Loucy (cell line): Measurements from ENCODE around the gene DENND4A.

ENCODE experiments used
- H2AFZ ChIP-seq: fragments of 200-600 bp; sonication (generic); 2 replicates; pipeline ENCODE4 v1.6.0; 2016; ENCODE audit warnings: antibody characterized with exemption, mild to moderate bottlenecking, low read length, moderate library complexity
- H3F3A ChIP-seq: fragments of 200-600 bp; 2 replicates; pipeline ENCODE4 v1.6.0; 2016; ENCODE audit warnings: antibody characterized with exemption, low read depth, mild to moderate bottlenecking
- H3K27me3 ChIP-seq: fragments of 200-600 bp; sonication (generic); 2 replicates; pipeline ENCODE4 v1.6.1; 2014; ENCODE audit warnings: low read length, mild to moderate bottlenecking; ENCODE audit not compliant: insufficient read depth, poor library complexity, severe bottlenecking
- H3K36me3 ChIP-seq: fragments of 200-600 bp; sonication (generic); 2 replicates; pipeline ENCODE4 v1.6.1; 2016; ENCODE audit warnings: low read length; ENCODE audit not compliant: insufficient read depth
- H3K4me1 ChIP-seq: fragments of 200-600 bp; sonication (generic); 2 replicates; pipeline ENCODE4 v1.5.1; 2014; ENCODE audit warnings: low read length, mild to moderate bottlenecking; ENCODE audit not compliant: insufficient read depth, poor library complexity, severe bottlenecking
- H3K4me2 ChIP-seq: fragments of 200-600 bp; sonication (generic); 2 replicates; pipeline ENCODE4 v1.6.0; 2014; ENCODE audit warnings: antibody characterized with exemption, low read length, low read depth, mild to moderate bottlenecking; ENCODE audit not compliant: poor library complexity, severe bottlenecking
- H3K4me3 ChIP-seq: fragments of 200-600 bp; sonication (generic); 2 replicates; pipeline ENCODE4 v1.5.1; 2014; ENCODE audit warnings: low read length, mild to moderate bottlenecking, mixed read lengths; ENCODE audit not compliant: poor library complexity, severe bottlenecking
- H3K79me2 ChIP-seq: fragments of 200-600 bp; sonication (generic); 2 replicates; pipeline ENCODE4 v1.6.1; 2014; ENCODE audit warnings: low read length; ENCODE audit not compliant: insufficient read depth
- H3K9ac ChIP-seq: fragments of 200-600 bp; sonication (generic); 2 replicates; pipeline ENCODE4 v1.6.0; 2014; ENCODE audit warnings: mild to moderate bottlenecking, low read depth, low read length, moderate library complexity; ENCODE audit not compliant: poor library complexity, severe bottlenecking
- H3K9me2 ChIP-seq: fragments of 200-600 bp; sonication (generic); replicated peaks from 2 replicates; pipeline ENCODE4 v1.6.1; 2016; ENCODE audit warnings: low read depth, low read length, mixed read lengths
- H3K9me3 ChIP-seq: fragments of 200-600 bp; sonication (generic); 2 replicates; pipeline ENCODE4 v1.6.1; 2014; ENCODE audit warnings: mild to moderate bottlenecking, antibody characterized with exemption, low read length, low read depth; ENCODE audit not compliant: insufficient read depth
- H4K20me1 ChIP-seq: fragments of 200-600 bp; sonication (generic); 2 replicates; pipeline ENCODE4 v1.6.0; 2014; ENCODE audit warnings: antibody characterized with exemption, low read length, mild to moderate bottlenecking; ENCODE audit not compliant: insufficient read depth, poor library complexity, severe bottlenecking
- EZH2phosphoT487 ChIP-seq: fragments of 200-600 bp; IDR thresholded peaks from 2 replicates; pipeline ENCODE4 v1.6.1; 2018; ENCODE audit warnings: antibody characterized with exemption, mild to moderate bottlenecking, moderate library complexity, borderline replicate concordance
- TF ChIP-seq, protein P1 (sequence below): fragments of 200-600 bp; sonication (generic); conservative IDR thresholded peaks from 2 replicates; pipeline ENCODE4 v1.5.1; 2014; ENCODE audit warnings: mild to moderate bottlenecking, antibody characterized with exemption, low read length

Gene DENND4A

DNA sequence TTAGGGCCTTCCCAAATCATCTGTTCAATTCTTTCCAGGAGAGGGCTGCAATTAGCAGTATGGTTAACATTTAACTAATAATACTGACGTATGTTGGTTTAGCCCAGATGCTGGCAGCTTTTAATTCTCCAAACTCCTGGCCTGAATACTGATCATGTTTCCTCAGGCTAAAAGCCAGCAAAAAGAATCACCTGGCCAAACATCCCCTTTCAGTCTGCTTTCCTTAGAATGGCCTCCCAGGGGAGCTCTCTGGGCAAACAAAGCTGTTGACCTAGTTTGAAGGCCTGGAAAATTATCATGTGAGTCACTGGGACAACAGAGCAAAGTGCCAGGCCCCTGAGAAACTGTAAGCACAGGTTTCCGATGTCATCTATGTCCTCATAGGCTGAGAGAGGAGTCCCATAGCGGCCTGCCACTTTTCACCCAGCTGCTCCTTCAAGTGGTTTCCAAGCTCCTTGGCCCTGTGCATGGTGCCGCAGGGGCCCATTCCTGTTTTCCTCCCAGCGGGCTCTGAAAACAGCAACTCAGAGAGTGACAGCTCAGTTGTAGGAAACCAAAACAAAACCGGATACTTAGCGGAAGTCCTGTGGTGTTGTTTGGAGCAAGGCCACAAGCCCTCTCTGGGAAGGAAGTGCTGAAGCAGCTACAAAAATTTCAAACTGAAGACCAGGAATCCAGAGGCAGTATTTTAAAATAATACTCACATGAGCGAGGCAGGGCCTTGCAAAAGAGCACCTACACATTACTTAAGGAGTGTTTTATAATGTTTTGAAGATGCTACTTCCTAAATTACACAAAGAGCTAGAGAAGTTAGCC is 40.7 kb upstream of the DENND4A start:
- Histone ChIP-seq H3K4me1 (peaks cover 35% of the 10 kb centered on the region), H2AFZ (peak overlapping the region; percentile 17; the same call in 1 of the 2 replicates), H3K4me2 (peak overlapping the region; percentile 62), H3F3A (no peaks in the 10 kb centered on the region), H3K9me2 (no peaks in the 10 kb centered on the region), H3K9ac (peak overlapping the region; percentile 52), H3K79me2 (no peaks in the 10 kb centered on the region), H3K27me3 (no peaks in the 10 kb centered on the region), H3K4me3 (peak overlapping the region; percentile 44), H3K36me3 (no peaks in the 10 kb centered on the region), H4K20me1 (no peaks in the 10 kb centered on the region), H3K9me3 (no peaks in the 10 kb centered on the region)
- TF ChIP-seq EZH2phosphoT487: no peak

DNA sequence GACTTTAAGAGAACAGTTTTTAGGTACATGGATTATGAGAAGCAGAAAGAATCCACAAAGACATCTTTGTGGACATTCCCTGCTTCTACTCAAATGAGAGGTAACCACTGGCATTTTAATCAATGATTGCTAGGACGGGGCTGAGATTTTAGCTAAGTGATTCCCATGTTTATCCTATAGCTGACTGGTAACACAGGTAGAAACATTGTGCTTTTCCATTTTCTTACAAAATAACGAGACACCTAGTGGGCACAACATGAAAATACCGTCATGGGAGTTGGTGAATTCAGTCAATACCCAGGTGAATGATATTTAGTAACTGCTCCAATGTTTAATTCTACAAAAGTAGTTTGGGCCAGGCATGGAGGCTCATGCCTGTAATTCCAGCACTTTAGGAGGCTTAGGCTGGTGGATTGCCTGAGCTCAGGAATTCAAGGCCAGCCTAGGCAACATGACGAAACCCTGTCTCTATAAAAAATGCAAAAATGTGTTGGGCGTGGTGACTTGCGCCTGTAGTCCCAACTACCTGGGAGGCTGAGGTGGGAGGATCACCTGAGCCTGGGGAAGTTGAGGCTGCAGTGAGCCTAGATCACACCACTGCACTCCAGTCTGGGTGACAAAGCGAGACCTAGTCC is 37.2 kb upstream of the DENND4A start:
- H3K4me2 ChIP-seq: peak overlapping the region; percentile 2
- no peak for TF ChIP-seq EZH2phosphoT487
- TF ChIP-seq, protein P1, sequence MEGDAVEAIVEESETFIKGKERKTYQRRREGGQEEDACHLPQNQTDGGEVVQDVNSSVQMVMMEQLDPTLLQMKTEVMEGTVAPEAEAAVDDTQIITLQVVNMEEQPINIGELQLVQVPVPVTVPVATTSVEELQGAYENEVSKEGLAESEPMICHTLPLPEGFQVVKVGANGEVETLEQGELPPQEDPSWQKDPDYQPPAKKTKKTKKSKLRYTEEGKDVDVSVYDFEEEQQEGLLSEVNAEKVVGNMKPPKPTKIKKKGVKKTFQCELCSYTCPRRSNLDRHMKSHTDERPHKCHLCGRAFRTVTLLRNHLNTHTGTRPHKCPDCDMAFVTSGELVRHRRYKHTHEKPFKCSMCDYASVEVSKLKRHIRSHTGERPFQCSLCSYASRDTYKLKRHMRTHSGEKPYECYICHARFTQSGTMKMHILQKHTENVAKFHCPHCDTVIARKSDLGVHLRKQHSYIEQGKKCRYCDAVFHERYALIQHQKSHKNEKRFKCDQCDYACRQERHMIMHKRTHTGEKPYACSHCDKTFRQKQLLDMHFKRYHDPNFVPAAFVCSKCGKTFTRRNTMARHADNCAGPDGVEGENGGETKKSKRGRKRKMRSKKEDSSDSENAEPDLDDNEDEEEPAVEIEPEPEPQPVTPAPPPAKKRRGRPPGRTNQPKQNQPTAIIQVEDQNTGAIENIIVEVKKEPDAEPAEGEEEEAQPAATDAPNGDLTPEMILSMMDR: peak; percentile 78

DNA sequence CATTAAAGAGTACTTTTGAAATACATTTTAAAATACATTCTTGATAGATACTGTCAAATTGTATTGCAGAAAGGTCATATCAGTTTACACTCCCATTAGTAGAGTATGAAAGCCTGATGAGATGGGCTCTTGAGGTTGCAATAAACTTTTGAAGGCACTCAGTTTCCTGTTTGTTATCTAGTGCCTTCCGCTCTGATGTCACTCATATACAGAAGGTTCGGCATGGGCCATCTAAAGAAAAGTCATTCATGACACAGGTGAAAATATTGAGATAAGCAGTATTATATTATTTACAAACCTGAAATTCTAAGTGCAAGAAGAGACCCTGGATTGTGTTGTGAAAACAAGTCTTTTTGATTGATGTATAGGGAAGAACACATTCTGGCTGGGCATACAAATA is 36.5 kb upstream of the DENND4A start:
- Histone ChIP-seq H3K79me2 (no peaks in the 10 kb centered on the region), H2AFZ (0 out of 2 replicates have a peak overlapping the region, but pooled peaks have one; percentile 14), H3K27me3 (no peaks in the 10 kb centered on the region), H3K36me3 (no peaks in the 10 kb centered on the region), H3F3A (no peaks in the 10 kb centered on the region), H3K9me3 (no peaks in the 10 kb centered on the region), H4K20me1 (no peaks in the 10 kb centered on the region), H3K4me1 (peaks cover 28% of the 10 kb centered on the region), H3K4me3 (no peak overlapping the region), H3K9ac (no peak overlapping the region), H3K9me2 (no peaks in the 10 kb centered on the region), H3K4me2 (peak overlapping the region; percentile 2)
- TF ChIP-seq, protein P1: no peak
- TF ChIP-seq EZH2phosphoT487: no peak

More for the DNA sequence above, 37.2 kb upstream of the DENND4A start:
- Histone ChIP-seq H3K9ac (no peak overlapping the region), H4K20me1 (no peaks in the 10 kb centered on the region), H3K27me3 (no peaks in the 10 kb centered on the region), H3K79me2 (no peaks in the 10 kb centered on the region), H3F3A (no peaks in the 10 kb centered on the region), H3K9me3 (no peaks in the 10 kb centered on the region), H2AFZ (no peak overlapping the region), H3K36me3 (no peaks in the 10 kb centered on the region), H3K4me3 (no peak overlapping the region), H3K9me2 (no peaks in the 10 kb centered on the region), H3K4me1 (peaks cover 35% of the 10 kb centered on the region)
